ENCODE data around the gene FAM171A2. TPM values are rescaled to one million over a fixed set of nuclear protein-coding genes. Genes with fewer than 3 reads are reported as not detected.

The FAM171A2 gene
- total RNA-seq, 1 donor from 2014 or later, result 18.1 TPM

GRCh38 chr17:44358066-44358465 is 5.6 kb downstream of the FAM171A2 start:
- H3K4me3 Mint-ChIP-seq, result no peak overlapping the region
- Histone ChIP-seq H3K9me3 (ENCODE audit: low read depth) (no peaks in the 10 kb centered on the region), H4K20me1 (ENCODE audit: low read depth) (peaks cover 90% of the 10 kb centered on the region), H3K4me2 (no peak overlapping the region), H3K4me3 (no peak overlapping the region), H3K79me2 (ENCODE audit: low read depth) (peaks cover 54% of the 10 kb centered on the region), H3K9ac (no peak overlapping the region), H2AFZ (replicated peaks) (no peak overlapping the region), H3K36me3 (no peaks in the 10 kb centered on the region), H3F3A (ENCODE audit: low read depth) (peaks cover 40% of the 10 kb centered on the region), H3K27me3 (peaks cover 11% of the 10 kb centered on the region), H3K4me1 (peaks cover 30% of the 10 kb centered on the region), H3K27ac (no peak overlapping the region)
- no peak for DNase-seq (ENCODE audit: low spot score)
- H3K36me3 Mint-ChIP-seq, result peaks cover 5% of the 10 kb centered on the region
- TF ChIP-seq EZH2 (IDR thresholded peaks at IDR 0.05) (no peak), EZH2phosphoT487 (IDR thresholded peaks at IDR 0.05) (no peak), CTCF (IDR thresholded peaks at IDR 0.05) (no peak)
- H3K27ac Mint-ChIP-seq, result no peak overlapping the region
- peaks cover 7% of the 10 kb centered on the region for H3K27me3 Mint-ChIP-seq (ENCODE audit: insufficient read depth, low read depth)
- no peaks in the 10 kb centered on the region for H3K9me3 Mint-ChIP-seq
- H3K4me1 Mint-ChIP-seq, result peaks cover 30% of the 10 kb centered on the region

- DNase-seq (ENCODE audit: low spot score), result no peak
- H3K27me3 Mint-ChIP-seq (ENCODE audit: insufficient read depth, low read depth), result peaks cover 8% of the 10 kb centered on the region
- peaks cover 36% of the 10 kb centered on the region for H3K79me2 ChIP-seq (ENCODE audit: low read depth)
Observed at GRCh38 chr17:44356241-44356640, 7.4 kb downstream of the FAM171A2 start.

GRCh38 chr17:44355642-44356099 is 8.0 kb downstream of the FAM171A2 start:
- Histone ChIP-seq H2AFZ (replicated peaks) (no peak overlapping the region), H3K27me3 (peaks cover 12% of the 10 kb centered on the region), H3K4me1 (peaks cover 10% of the 10 kb centered on the region), H3F3A (ENCODE audit: low read depth) (peaks cover 39% of the 10 kb centered on the region), H3K36me3 (no peaks in the 10 kb centered on the region), H3K9ac (no peak overlapping the region), H3K4me2 (no peak overlapping the region), H3K9me3 (ENCODE audit: low read depth) (no peaks in the 10 kb centered on the region), H3K79me2 (ENCODE audit: low read depth) (peaks cover 30% of the 10 kb centered on the region), H3K4me3 (no peak overlapping the region), H3K27ac (no peak overlapping the region), H4K20me1 (ENCODE audit: low read depth) (peaks cover 88% of the 10 kb centered on the region)
- no peaks in the 10 kb centered on the region for H3K9me3 Mint-ChIP-seq
- peaks cover 17% of the 10 kb centered on the region for H3K4me1 Mint-ChIP-seq
- peaks cover 10% of the 10 kb centered on the region for H3K27me3 Mint-ChIP-seq (ENCODE audit: insufficient read depth, low read depth)
- TF ChIP-seq EZH2phosphoT487 (IDR thresholded peaks at IDR 0.05) (no peak), EZH2 (IDR thresholded peaks at IDR 0.05) (no peak), CTCF (IDR thresholded peaks at IDR 0.05) (no peak)
- no peak overlapping the region for H3K27ac Mint-ChIP-seq
- peaks cover 9% of the 10 kb centered on the region for H3K36me3 Mint-ChIP-seq
- DNase-seq (ENCODE audit: low spot score), result no peak
- no peak overlapping the region for H3K4me3 Mint-ChIP-seq

More at GRCh38 chr17:44356241-44356640, 7.4 kb downstream of the FAM171A2 start:
- Histone ChIP-seq H4K20me1 (ENCODE audit: low read depth) (peaks cover 89% of the 10 kb centered on the region), H3K27me3 (peaks cover 12% of the 10 kb centered on the region), H3K36me3 (no peaks in the 10 kb centered on the region), H2AFZ (replicated peaks) (no peak overlapping the region), H3K4me3 (no peak overlapping the region), H3F3A (ENCODE audit: low read depth) (peaks cover 45% of the 10 kb centered on the region), H3K4me1 (peaks cover 15% of the 10 kb centered on the region), H3K9me3 (ENCODE audit: low read depth) (no peaks in the 10 kb centered on the region), H3K4me2 (no peak overlapping the region), H3K9ac (no peak overlapping the region), H3K27ac (no peak overlapping the region)
- Mint-ChIP-seq H3K36me3 (peaks cover 9% of the 10 kb centered on the region), H3K4me1 (peaks cover 22% of the 10 kb centered on the region), H3K9me3 (no peaks in the 10 kb centered on the region), H3K4me3 (no peak overlapping the region), H3K27ac (no peak overlapping the region)
- TF ChIP-seq EZH2phosphoT487 (IDR thresholded peaks at IDR 0.05) (no peak), EZH2 (IDR thresholded peaks at IDR 0.05) (no peak), CTCF (IDR thresholded peaks at IDR 0.05) (no peak)
